Caco-2 (cell line): ENCODE results near the gene KLHL11. TPM values are rescaled to one million over a fixed set of nuclear protein-coding genes. Genes with fewer than 3 reads are reported as not detected.

Experiments
- BruUV-seq: library from RNA; stranded (reverse); fragments of 400-500 nt; replicated peaks from 2 replicates; lab custom pipeline; 2021; lab: Mats Ljungman, UMichigan
- CTCF ChIA-PET: fragments of 300-600 bp; sonication (Branson Sonifier 250); formaldehyde crosslinking; loops from one replicate; lab custom pipeline; 2022; ENCODE audit warnings: antibody characterized with exemption; lab: Charles Lee
- POLR2A ChIA-PET: fragments of 300-600 bp; sonication (Branson Sonifier 250); formaldehyde crosslinking; loops from one replicate; lab custom pipeline; 2022; ENCODE audit warnings: antibody characterized with exemption; lab: Charles Lee
- DNase-seq, 2 experiments: peaks; one replicate each; pipeline versions ENCODE4 v3.0.0 to v3.0.0-alpha.2; 2020 to 2022
- H3K27me3 ChIP-seq: replicated peaks from 2 replicates; pipeline ENCODE4 v1.6.0; 2011; ENCODE audit warnings: low read length; ENCODE audit not compliant: control insufficient read depth, insufficient read depth
- H3K36me3 ChIP-seq: 2 replicates; pipeline ENCODE4 v1.5.1; 2011; ENCODE audit warnings: low read length; ENCODE audit not compliant: control insufficient read depth, insufficient read depth
- H3K4me1 ChIP-seq: fragments of 250-450 bp; sonication (Bioruptor Pico); 2 replicates; pipeline ENCODE4 v1.5.1; 2020; ENCODE audit warnings: mild to moderate bottlenecking
- H3K4me3 ChIP-seq: 2 replicates; pipeline ENCODE4 v1.5.1; 2011; ENCODE audit warnings: low read depth, mild to moderate bottlenecking, control low read depth, low read length
- H3K9me3 ChIP-seq: fragments of 250-450 bp; sonication (Bioruptor Pico); 2 replicates; pipeline ENCODE4 v1.5.1; 2020; ENCODE audit warnings: mild to moderate bottlenecking, moderate library complexity
- H3K27ac Mint-ChIP-seq: one replicate; pipeline ENCODE4 v1.8.0; 2022; ENCODE audit warnings: mixed read lengths; ENCODE audit not compliant: unreplicated experiment
- H3K27me3 Mint-ChIP-seq: one replicate; pipeline ENCODE4 v1.8.0; 2022; ENCODE audit warnings: mixed read lengths; ENCODE audit not compliant: insufficient read depth, unreplicated experiment
- H3K36me3 Mint-ChIP-seq: one replicate; pipeline ENCODE4 v1.8.0; 2022; ENCODE audit warnings: mild to moderate bottlenecking, mixed read lengths; ENCODE audit not compliant: insufficient read depth, unreplicated experiment
- H3K4me1 Mint-ChIP-seq: one replicate; pipeline ENCODE4 v1.8.0; 2022; ENCODE audit warnings: low read depth, mixed read lengths; ENCODE audit not compliant: unreplicated experiment
- H3K4me3 Mint-ChIP-seq: one replicate; pipeline ENCODE4 v1.8.0; 2022; ENCODE audit warnings: mild to moderate bottlenecking, moderate library complexity, mixed read lengths; ENCODE audit not compliant: unreplicated experiment
- H3K9me3 Mint-ChIP-seq: one replicate; pipeline ENCODE4 v1.8.0; 2022; ENCODE audit warnings: mixed read lengths; ENCODE audit not compliant: unreplicated experiment
- intact Hi-C: fragments of 100-400 bp; cut with micrococcal nuclease; formaldehyde crosslinking; loops from one replicate; pipeline ENCODE4 v1.10.0; 2022; ENCODE audit not compliant: unreplicated experiment
- total RNA-seq: library from RNA; stranded (reverse); gene quantifications from 2 replicates; pipeline ENCODE4 v1.2.3, GENCODE V29; 2022
- TF ChIP-seq, protein P1 (sequence below), 2 experiments: fragments of 200-600 bp in 1 of 2; IDR thresholded peaks; 1 replicate in 1 of 2; 2 replicates in 1 of 2; pipeline versions ENCODE4 v1.5.1 to v1.8.0; 2011 to 2022; ENCODE audit warnings: antibody characterized with exemption in 1 of 2, control low read depth in 1 of 2, inconsistent platforms in 1 of 2, low read depth in 1 of 2, low read length in 1 of 2, mild to moderate bottlenecking in 1 of 2, moderate library complexity in 1 of 2; ENCODE audit not compliant: insufficient read depth in 1 of 2, severe bottlenecking in 1 of 2, unreplicated experiment in 1 of 2

The KLHL11 gene
- total RNA-seq, 1 experiment from 2014 or later = 22.2 TPM

- peak within 1 kb of the TSS; percentile 78 for H3K4me3 Mint-ChIP-seq
- Histone ChIP-seq H3K9me3 (no peaks in the 10 kb centered on the region), H3K4me1 (0 out of 2 replicates have a peak, but pooled peaks cover 3% of the 10 kb centered on the region), H3K36me3 (no peaks in the 10 kb centered on the region), H3K4me3 (peak within 1 kb of the TSS; percentile 74), H3K27me3 (no peaks in the 10 kb centered on the region)
- no peaks in the 10 kb centered on the region for H3K27me3 Mint-ChIP-seq
- peaks cover 8% of the 10 kb centered on the region for H3K4me1 Mint-ChIP-seq
- H3K36me3 Mint-ChIP-seq = peaks cover 6% of the 10 kb centered on the region
- intact Hi-C loops = no loop called here
- ChIA-PET CTCF (interaction anchor here (0.6 to 1.0 kb wide), 3 partner anchors 27 to 132 kb away, joined by 3 to 4 read pairs (median 3); partner anchors contain the start of gene P3H4), POLR2A (interaction anchor here (0.9 kb wide), 1 partner anchor 81 kb away, joined by 3 read pairs; no protein-coding TSS in a partner anchor)
- H3K9me3 Mint-ChIP-seq = no peaks in the 10 kb centered on the region
- BruUV-seq = no TSS peak
- no peak for DNase-seq
- TF ChIP-seq, protein P1, sequence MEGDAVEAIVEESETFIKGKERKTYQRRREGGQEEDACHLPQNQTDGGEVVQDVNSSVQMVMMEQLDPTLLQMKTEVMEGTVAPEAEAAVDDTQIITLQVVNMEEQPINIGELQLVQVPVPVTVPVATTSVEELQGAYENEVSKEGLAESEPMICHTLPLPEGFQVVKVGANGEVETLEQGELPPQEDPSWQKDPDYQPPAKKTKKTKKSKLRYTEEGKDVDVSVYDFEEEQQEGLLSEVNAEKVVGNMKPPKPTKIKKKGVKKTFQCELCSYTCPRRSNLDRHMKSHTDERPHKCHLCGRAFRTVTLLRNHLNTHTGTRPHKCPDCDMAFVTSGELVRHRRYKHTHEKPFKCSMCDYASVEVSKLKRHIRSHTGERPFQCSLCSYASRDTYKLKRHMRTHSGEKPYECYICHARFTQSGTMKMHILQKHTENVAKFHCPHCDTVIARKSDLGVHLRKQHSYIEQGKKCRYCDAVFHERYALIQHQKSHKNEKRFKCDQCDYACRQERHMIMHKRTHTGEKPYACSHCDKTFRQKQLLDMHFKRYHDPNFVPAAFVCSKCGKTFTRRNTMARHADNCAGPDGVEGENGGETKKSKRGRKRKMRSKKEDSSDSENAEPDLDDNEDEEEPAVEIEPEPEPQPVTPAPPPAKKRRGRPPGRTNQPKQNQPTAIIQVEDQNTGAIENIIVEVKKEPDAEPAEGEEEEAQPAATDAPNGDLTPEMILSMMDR (IDR thresholded peaks at IDR 0.05; ENCODE audit: insufficient read depth in 1 of 2, low read depth in 1 of 2, low read length in 1 of 2, severe bottlenecking in 1 of 2, unreplicated experiment in 1 of 2) = no peak
- H3K27ac Mint-ChIP-seq = no peak within 1 kb of the TSS
Observed at GRCh38 chr17:41837761-41838538, 27.3 kb downstream of the KLHL11 start, which contains the start of gene KLHL10. Gene KLHL10 (plus strand): TSS chr17:41837825. CDS start chr17:41837933, 108 bp downstream.

DNA sequence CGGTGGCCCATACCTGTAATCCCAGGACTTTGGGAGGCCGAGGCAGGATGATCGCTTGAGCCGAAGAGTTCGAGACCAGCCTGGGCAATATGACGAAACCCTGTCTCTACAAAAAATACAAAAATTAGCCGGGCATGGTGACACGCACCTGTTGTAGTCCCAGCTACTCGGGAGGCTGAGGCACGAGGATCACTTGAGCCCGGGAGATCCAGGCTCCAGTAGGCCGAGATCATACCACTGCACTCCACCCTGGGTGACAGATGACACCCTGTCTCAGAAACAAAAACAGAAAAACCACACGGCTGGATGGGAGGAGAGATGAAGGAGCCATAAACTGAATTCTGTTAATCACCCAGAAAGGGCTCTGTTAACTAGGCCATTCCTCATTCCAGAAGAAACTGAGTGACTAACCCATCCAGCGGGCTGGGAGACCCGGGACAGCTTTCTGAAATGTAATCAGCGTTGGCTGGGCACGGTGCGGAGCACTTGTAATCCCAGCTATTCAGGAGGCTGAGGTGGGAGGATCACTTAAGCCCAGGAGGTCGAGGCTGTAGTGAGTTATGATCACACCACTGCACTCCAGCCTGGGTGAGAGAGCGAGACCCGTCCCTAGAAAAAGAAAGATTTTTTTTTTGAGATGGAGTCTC is 28.6 kb downstream of the KLHL11 start:
- POLR2A ChIA-PET = interaction anchor here (0.7 kb wide), 1 partner anchor 148 kb away, joined by 3 read pairs; no protein-coding TSS in a partner anchor
- Histone ChIP-seq H3K27me3 (no peaks in the 10 kb centered on the region), H3K4me3 (peak overlapping the region; percentile 74), H3K4me1 (0 out of 2 replicates have a peak, but pooled peaks cover 3% of the 10 kb centered on the region), H3K36me3 (no peaks in the 10 kb centered on the region), H3K9me3 (no peaks in the 10 kb centered on the region)
- Mint-ChIP-seq H3K36me3 (peaks cover 13% of the 10 kb centered on the region), H3K27ac (no peak overlapping the region), H3K4me1 (peaks cover 8% of the 10 kb centered on the region), H3K9me3 (no peaks in the 10 kb centered on the region), H3K4me3 (peak overlapping the region; percentile 78), H3K27me3 (no peaks in the 10 kb centered on the region)
- BruUV-seq = no TSS peak
- TF ChIP-seq, protein P1 (IDR thresholded peaks at IDR 0.05; ENCODE audit: insufficient read depth in 1 of 2, low read depth in 1 of 2, low read length in 1 of 2, severe bottlenecking in 1 of 2, unreplicated experiment in 1 of 2) = no peak
- intact Hi-C loops = no loop called here
- DNase-seq = no peak
- CTCF ChIA-PET = interaction anchor here (0.5 kb wide), 1 partner anchor 142 kb away, joined by 4 read pairs; no protein-coding TSS in a partner anchor
